Gastroesophageal sphincter (tissue), 3 donors: Measurements from ENCODE around the gene ACSF3.

Experiments used
- CTCF ChIP-seq, 4 experiments: fragments of 200-600 bp in 2 of 4; fragments of 450-650 bp in 2 of 4; sonication (generic) in 1 of 4; IDR thresholded peaks; one replicate each; pipeline ENCODE4 v1.5.1; 2017 to 2019; ENCODE audit warnings: antibody characterized with exemption in 4 of 4, mild to moderate bottlenecking in 2 of 4, moderate library complexity in 2 of 4
- EP300 ChIP-seq: sonication (generic); formaldehyde crosslinking; IDR thresholded peaks from one replicate; pipeline ENCODE4 v1.6.1; 2017; ENCODE audit warnings: antibody characterized with exemption, mild to moderate bottlenecking
- POLR2A ChIP-seq, 2 donors: fragments of 450-650 bp; IDR thresholded peaks; one replicate each; pipeline ENCODE4 v1.6.1; 2017; ENCODE audit warnings: antibody characterized with exemption in 2 of 2, mild to moderate bottlenecking in 2 of 2, moderate library complexity in 1 of 2
- POLR2AphosphoS5 ChIP-seq: sonication (generic); formaldehyde crosslinking; IDR thresholded peaks from one replicate; pipeline ENCODE4 v1.6.1; 2017; ENCODE audit warnings: antibody characterized with exemption

- TF ChIP-seq CTCF (IDR thresholded peaks at IDR 0.05) (no peak), POLR2A (IDR thresholded peaks at IDR 0.05) (no peak), POLR2AphosphoS5 (no peak), EP300 (no peak)
These were observed 47.2 kb upstream of the ACSF3 start for GRCh38 chr16:89046491-89046890.
